ENCODE measurements around the gene DLK2. TPM values are rescaled to one million over a fixed set of nuclear protein-coding genes. Genes with fewer than 3 reads are reported as not detected.

The DLK2 gene
- total and polyA plus RNA-seq, 2 donors (not counting 3 experiments of a cell fraction or from before 2014, with no cell fraction given), result 0.36 TPM; not detected in 1

DNA sequence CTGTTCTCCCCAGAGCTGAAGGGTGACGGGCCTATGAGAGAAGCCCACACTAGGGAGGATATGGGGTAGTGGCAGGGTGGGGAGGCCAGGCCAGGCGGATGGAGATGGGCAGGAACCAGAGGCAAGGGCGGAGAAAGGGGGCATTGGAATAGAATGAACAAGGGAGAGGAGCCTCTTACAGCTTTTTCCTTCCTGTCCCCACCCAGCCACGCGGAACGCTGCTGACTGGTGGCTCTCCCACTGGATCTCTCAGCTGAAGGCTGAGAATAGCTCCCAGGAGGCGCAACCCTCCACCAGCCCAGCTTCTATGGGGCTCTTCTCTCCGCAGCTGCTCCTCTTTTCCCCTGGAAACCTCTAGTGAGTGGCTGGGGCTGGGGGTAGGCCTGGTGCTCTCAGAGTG lies 10.8 kb downstream of the DLK2 start:
- H4K20me1 ChIP-seq (replicated peaks; ENCODE audit: control insufficient read depth, extremely low read depth, insufficient read depth, low read length), result no peaks in the 10 kb centered on the region
- no peaks in the 10 kb centered on the region for H3K79me2 ChIP-seq (ENCODE audit: control insufficient read depth, insufficient read depth, low read length)
- no peak overlapping the region for H3K27ac ChIP-seq (ENCODE audit: insufficient read depth, low read depth, low read length)
- no peak overlapping the region for H3K9ac ChIP-seq (replicated peaks; ENCODE audit: extremely low read depth, insufficient read depth, low read length)
- no peak overlapping the region for H2AFZ ChIP-seq (ENCODE audit: low read depth, low read length)
- ChIA-PET POLR2A (no interaction called here), CTCF (interaction anchor here (1.4 kb wide), 1 partner anchor 62 kb away, joined by 5 read pairs; no protein-coding TSS in a partner anchor)
- no TSS peak for BruUV-seq (replicated peaks)
- no peaks in the 10 kb centered on the region for H3K27me3 ChIP-seq (ENCODE audit: control insufficient read depth in 2 of 2, insufficient read depth in 2 of 2, low read length in 2 of 2)
- peaks cover 5 to 44% of the 10 kb centered on the region in 2 experiments for H3K36me3 ChIP-seq (ENCODE audit: control insufficient read depth in 2 of 2, extremely low read depth in 1 of 2, insufficient read depth in 2 of 2, low read length in 2 of 2)
- no peaks in the 10 kb centered on the region for H3K4me1 ChIP-seq (ENCODE audit: control insufficient read depth, extremely low read depth, insufficient read depth, low read length)
- intact Hi-C loops (cut with micrococcal nuclease), result no loop called here
- dilution Hi-C loops (cut with MboI; ENCODE audit: extremely low pct_ligation_motif_present, low sequenced_read_pairs), result no loop called here
- DNase-seq (ENCODE audit: low read depth, low spot score) (no peak), FAIRE-seq (no peak)
- no peaks in the 10 kb centered on the region for H3K9me3 ChIP-seq (replicated peaks; ENCODE audit: control insufficient read depth, insufficient read depth, low read length)
- H3K4me2 ChIP-seq (ENCODE audit: insufficient read depth, low read length), result no peak overlapping the region
- H3K9me1 ChIP-seq (replicated peaks; ENCODE audit: control insufficient read depth, extremely low read depth, insufficient read depth, low read length), result no peaks in the 10 kb centered on the region
- no peak overlapping the region for H3K4me3 ChIP-seq (replicated peaks in 1 of 3; ENCODE audit: insufficient read depth in 1 of 3, low read depth in 1 of 3, low read length in 3 of 3)
- TF ChIP-seq, protein P1, sequence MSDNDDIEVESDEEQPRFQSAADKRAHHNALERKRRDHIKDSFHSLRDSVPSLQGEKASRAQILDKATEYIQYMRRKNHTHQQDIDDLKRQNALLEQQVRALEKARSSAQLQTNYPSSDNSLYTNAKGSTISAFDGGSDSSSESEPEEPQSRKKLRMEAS (IDR thresholded peaks at IDR 0.05; ENCODE audit: insufficient read depth, insufficient read length), result no peak
- no peak for TF ChIP-seq JUN (IDR thresholded peaks at IDR 0.05; ENCODE audit: borderline replicate concordance, insufficient read depth, insufficient read length, low read depth)
- TF ChIP-seq FOS (IDR thresholded peaks at IDR 0.05; ENCODE audit: borderline replicate concordance, insufficient read depth, low read length), result no peak
- TF ChIP-seq, protein P2, sequence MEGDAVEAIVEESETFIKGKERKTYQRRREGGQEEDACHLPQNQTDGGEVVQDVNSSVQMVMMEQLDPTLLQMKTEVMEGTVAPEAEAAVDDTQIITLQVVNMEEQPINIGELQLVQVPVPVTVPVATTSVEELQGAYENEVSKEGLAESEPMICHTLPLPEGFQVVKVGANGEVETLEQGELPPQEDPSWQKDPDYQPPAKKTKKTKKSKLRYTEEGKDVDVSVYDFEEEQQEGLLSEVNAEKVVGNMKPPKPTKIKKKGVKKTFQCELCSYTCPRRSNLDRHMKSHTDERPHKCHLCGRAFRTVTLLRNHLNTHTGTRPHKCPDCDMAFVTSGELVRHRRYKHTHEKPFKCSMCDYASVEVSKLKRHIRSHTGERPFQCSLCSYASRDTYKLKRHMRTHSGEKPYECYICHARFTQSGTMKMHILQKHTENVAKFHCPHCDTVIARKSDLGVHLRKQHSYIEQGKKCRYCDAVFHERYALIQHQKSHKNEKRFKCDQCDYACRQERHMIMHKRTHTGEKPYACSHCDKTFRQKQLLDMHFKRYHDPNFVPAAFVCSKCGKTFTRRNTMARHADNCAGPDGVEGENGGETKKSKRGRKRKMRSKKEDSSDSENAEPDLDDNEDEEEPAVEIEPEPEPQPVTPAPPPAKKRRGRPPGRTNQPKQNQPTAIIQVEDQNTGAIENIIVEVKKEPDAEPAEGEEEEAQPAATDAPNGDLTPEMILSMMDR (IDR thresholded peaks at IDR 0.05; ENCODE audit: extremely low read depth in 1 of 2, insufficient read depth in 1 of 2, low read depth in 1 of 2, low read length in 2 of 2), result no peak
- no peak for TF ChIP-seq EZH2 (IDR thresholded peaks at IDR 0.05; ENCODE audit: borderline replicate concordance, low read depth, low read length, severe bottlenecking)
- TF ChIP-seq POLR2AphosphoS5 (IDR thresholded peaks at IDR 0.05; ENCODE audit: insufficient read depth, low read depth, low read length), result no peak
- no peak for TF ChIP-seq POLR2A (IDR thresholded peaks at IDR 0.05; ENCODE audit: low read depth, low read length)
- TF ChIP-seq MYC (IDR thresholded peaks at IDR 0.05; ENCODE audit: low read depth, low read length), result no peak
